HFF-Myc (cell line): ENCODE measurements around the gene IMPA2.

Experiments used
- DNase-seq: peaks from one replicate; pipeline ENCODE4 v3.0.0-alpha.2; 2011; ENCODE audit warnings: low read depth; ENCODE audit errors: extremely low read depth
- H3K4me3 ChIP-seq: replicated peaks from 2 replicates; pipeline ENCODE4 v1.5.1; 2011; ENCODE audit warnings: low read depth, mild to moderate bottlenecking, control low read depth, low read length
- CTCF ChIP-seq: IDR thresholded peaks from 2 replicates; pipeline ENCODE4 v1.5.1; 2012; ENCODE audit warnings: mild to moderate bottlenecking, low read depth, low read length, control low read depth; ENCODE audit errors: missing control alignments

Gene IMPA2

GRCh38 chr18:12046751-12047335, 65.5 kb downstream of the IMPA2 start:
- H3K4me3 ChIP-seq: no peak overlapping the region
- TF ChIP-seq CTCF: peak; percentile 5
- DNase-seq: no peak

GRCh38 chr18:12048010-12048826, 66.9 kb downstream of the IMPA2 start:
- no peak for DNase-seq
- no peak for TF ChIP-seq CTCF
- no peak overlapping the region for H3K4me3 ChIP-seq

- DNase-seq: no peak
- no peak for TF ChIP-seq CTCF
Measured at GRCh38 chr18:12048827-12049175, 67.5 kb downstream of the IMPA2 start.

GRCh38 chr18:12049978-12050811, 68.9 kb downstream of the IMPA2 start:
- no peak for TF ChIP-seq CTCF
- no peak for DNase-seq
- H3K4me3 ChIP-seq: no peak overlapping the region

More at GRCh38 chr18:12048827-12049175, 67.5 kb downstream of the IMPA2 start:
- no peak overlapping the region for H3K4me3 ChIP-seq

GRCh38 chr18:12052866-12053265, 71.6 kb downstream of the IMPA2 start:
- no peak overlapping the region for H3K4me3 ChIP-seq
- no peak for DNase-seq
- TF ChIP-seq CTCF: no peak

GRCh38 chr18:12053289-12053688, 72.0 kb downstream of the IMPA2 start:
- TF ChIP-seq CTCF: no peak
- H3K4me3 ChIP-seq: no peak overlapping the region
- DNase-seq: no peak
